Cardiac septum (tissue), 1 donor: ENCODE data around the gene BRSK2. TPM values are rescaled to one million over a fixed set of nuclear protein-coding genes. Genes with fewer than 3 reads are reported as not detected.

Experiments used
- DNase-seq: peaks from one replicate; pipeline ENCODE4 v3.0.0-alpha.2; 2020; ENCODE audit warnings: low spot score
- intact Hi-C: fragments of 100-400 bp; cut with DNase I; formaldehyde crosslinking; loops from one replicate; pipeline ENCODE4 v1.14.0; 2022
- total RNA-seq: library from RNA; stranded (reverse); fragmentation: NEBNext Ultra II Directional; extraction: Animal tissue kit (Norgen Biotek cat#: 25700); gene quantifications from one replicate; pipeline ENCODE4 v1.2.1, GENCODE V29; 2021
- donor health status: DM: no; HTN: no; CAD: no.

The BRSK2 gene
- total RNA-seq, 1 donor from 2014 or later = 0.16 TPM

GRCh38 chr11:1444823-1445422 lies 55.2 kb downstream of the BRSK2 start:
- intact Hi-C loops = no loop called here
- DNase-seq = no peak

GRCh38 chr11:1445741-1446445 lies 56.2 kb downstream of the BRSK2 start:
- DNase-seq = no peak
- intact Hi-C loops = no loop called here

- DNase-seq = no peak
- intact Hi-C loops = no loop called here
Observed at GRCh38 chr11:1446623-1447022, 56.9 kb downstream of the BRSK2 start.

- DNase-seq = no peak
- intact Hi-C loops = no loop called here
Observed at GRCh38 chr11:1447845-1448825, 58.4 kb downstream of the BRSK2 start.

- DNase-seq = no peak
- intact Hi-C loops = no loop called here
Observed at GRCh38 chr11:1448882-1449281, 59.1 kb downstream of the BRSK2 start.

GRCh38 chr11:1449490-1450243 lies 59.9 kb downstream of the BRSK2 start:
- no peak for DNase-seq
- intact Hi-C loops = no loop called here

- intact Hi-C loops = no loop called here
- no peak for DNase-seq
Observed at GRCh38 chr11:1450344-1450875, 60.7 kb downstream of the BRSK2 start.

- intact Hi-C loops = no loop called here
- DNase-seq = no peak
Observed at GRCh38 chr11:1450949-1451710, 61.4 kb downstream of the BRSK2 start.

GRCh38 chr11:1451781-1452470 lies 62.2 kb downstream of the BRSK2 start:
- intact Hi-C loops = no loop called here
- no peak for DNase-seq

- intact Hi-C loops = no loop called here
- no peak for DNase-seq
Observed at GRCh38 chr11:1452744-1453143, 63.0 kb downstream of the BRSK2 start.

- DNase-seq = no peak
- intact Hi-C loops = no loop called here
Observed at GRCh38 chr11:1453611-1454034, 63.9 kb downstream of the BRSK2 start.

- DNase-seq = no peak
- intact Hi-C loops = no loop called here
Observed at GRCh38 chr11:1454576-1454975, 64.8 kb downstream of the BRSK2 start.

- intact Hi-C loops = loop anchor here (5.0 kb wide), 1 partner anchor 62 kb away; no protein-coding TSS in a partner anchor
- no peak for DNase-seq
Observed at GRCh38 chr11:1455032-1455762, 65.5 kb downstream of the BRSK2 start.

- intact Hi-C loops = loop anchor here (5.0 kb wide), 1 partner anchor 62 kb away; no protein-coding TSS in a partner anchor
Observed at GRCh38 chr11:1455763-1456060, 66.0 kb downstream of the BRSK2 start.

GRCh38 chr11:1456176-1456575 lies 66.4 kb downstream of the BRSK2 start:
- no peak for DNase-seq
- intact Hi-C loops = loop anchor here (5.0 kb wide), 1 partner anchor 61 kb away; no protein-coding TSS in a partner anchor

More at GRCh38 chr11:1455763-1456060, 66.0 kb downstream of the BRSK2 start:
- DNase-seq = no peak

GRCh38 chr11:1456596-1457325 lies 67.0 kb downstream of the BRSK2 start:
- DNase-seq = no peak
- intact Hi-C loops = loop anchor here (5.0 kb wide), 1 partner anchor 61 kb away; no protein-coding TSS in a partner anchor

GRCh38 chr11:1457326-1457680 lies 67.6 kb downstream of the BRSK2 start:
- intact Hi-C loops = loop anchor here (5.0 kb wide), 1 partner anchor 60 kb away; no protein-coding TSS in a partner anchor
- DNase-seq = no peak
